GM12878 (cell line): ENCODE results near the gene FBRSL1. TPM values are rescaled to one million over a fixed set of nuclear protein-coding genes. Genes with fewer than 3 reads are reported as not detected.

Source experiments
- ATAC-seq: fragments of 200-7000 bp; cut with Tn5 transposase; 3 replicates; pipeline ENCODE4 v1.9.1; 2020; ENCODE audit warnings: mild to moderate bottlenecking, moderate library complexity
- BruUV-seq: library from RNA; stranded (reverse); fragments of 400-500 nt; replicated peaks from 2 replicates; lab custom pipeline; 2021; lab: Mats Ljungman, UMichigan
- CTCF ChIA-PET: fragments of 300-600 bp; sonication (Branson Sonifier 250); formaldehyde crosslinking; extraction: SDS; loops from one replicate; lab custom pipeline; 2021; ENCODE audit warnings: inconsistent platforms; lab: Yijun Ruan, JAX
- POLR2A ChIA-PET: fragments of 350-600 bp; formaldehyde crosslinking; extraction: SDS; loops from one replicate; lab custom pipeline; 2021; ENCODE audit warnings: inconsistent platforms; lab: Charles Lee
- RAD21 ChIA-PET: fragments of 300-600 bp; sonication (Branson Sonifier 250); formaldehyde crosslinking; loops from one replicate; lab custom pipeline; 2023; ENCODE audit warnings: antibody characterized with exemption; ENCODE audit not compliant: unreplicated experiment; lab: Charles Lee
- SMC1A ChIA-PET: fragments of 300-600 bp; sonication (Branson Sonifier 250); formaldehyde crosslinking; loops from one replicate; lab custom pipeline; 2023; ENCODE audit not compliant: unreplicated experiment, uncharacterized antibody; lab: Charles Lee
- DNase-seq: peaks from one replicate; pipeline ENCODE4 v3.0.0-alpha.2; 2011; ENCODE audit warnings: low read depth, low spot score
- FAIRE-seq: peaks from 3 replicates; lab custom pipeline; 2011; peaks lifted over from hg19 to GRCh38; lab: Jason Lieb, UNC
- H2AFZ ChIP-seq: 2 replicates; pipeline ENCODE4 v1.6.0; 2011; ENCODE audit warnings: low read depth, low read length, control low read depth; ENCODE audit not compliant: control insufficient read depth
- H3K27ac ChIP-seq: 2 replicates; pipeline ENCODE4 v1.5.1; 2011; ENCODE audit warnings: control low read depth; ENCODE audit not compliant: control insufficient read depth, insufficient read depth
- H3K27me3 ChIP-seq, 2 experiments: replicated peaks in 1 of 2; 2 replicates each; pipeline versions ENCODE4 v1.6.0 to v1.6.1; 2011; ENCODE audit warnings: low read length in 1 of 2; ENCODE audit not compliant: control insufficient read depth in 2 of 2, insufficient read depth in 2 of 2
- H3K36me3 ChIP-seq, 2 experiments: 2 replicates each; pipeline ENCODE4 v1.5.1; 2011; ENCODE audit warnings: low read length in 1 of 2; ENCODE audit not compliant: control insufficient read depth in 2 of 2, insufficient read depth in 2 of 2
- H3K4me1 ChIP-seq: 2 replicates; pipeline ENCODE4 v1.6.1; 2011; ENCODE audit warnings: mild to moderate bottlenecking, low read length, moderate library complexity, mixed read lengths; ENCODE audit not compliant: control insufficient read depth, insufficient read depth
- H3K4me2 ChIP-seq: 2 replicates; pipeline ENCODE4 v1.6.0; 2011; ENCODE audit warnings: control low read depth; ENCODE audit not compliant: control insufficient read depth, insufficient read depth
- H3K4me3 ChIP-seq: fragments of 200-600 bp; sonication (generic); 2 replicates; pipeline ENCODE4 v1.5.1; 2016
- H3K79me2 ChIP-seq: 2 replicates; pipeline ENCODE4 v1.6.0; 2011; ENCODE audit warnings: low read length; ENCODE audit not compliant: control insufficient read depth, insufficient read depth
- H3K9ac ChIP-seq: 2 replicates; pipeline ENCODE4 v1.8.0; 2011; ENCODE audit warnings: low read length, control low read depth, mixed read lengths; ENCODE audit not compliant: control insufficient read depth, insufficient read depth
- H3K9me3 ChIP-seq: replicated peaks from 3 replicates; pipeline ENCODE4 v1.5.1; 2011; ENCODE audit warnings: mild to moderate bottlenecking, low read length; ENCODE audit not compliant: control insufficient read depth, insufficient read depth
- H4K20me1 ChIP-seq: 2 replicates; pipeline ENCODE4 v1.6.0; 2011; ENCODE audit not compliant: control insufficient read depth, insufficient read depth
- BACH1 ChIP-seq: fragments of 450-650 bp; IDR thresholded peaks from 2 replicates; pipeline ENCODE4 v1.6.1; 2017; ENCODE audit warnings: mild to moderate bottlenecking, borderline replicate concordance
- CEBPB ChIP-seq, 2 experiments: fragments of 150-350 bp in 1 of 2; IDR thresholded peaks; 2 replicates each; pipeline ENCODE4 v1.6.1; 2012 to 2014; ENCODE audit warnings: low read depth in 2 of 2, low read length in 2 of 2, borderline replicate concordance in 1 of 2, inconsistent platforms in 1 of 2
- DPF2 ChIP-seq: fragments of 450-650 bp; IDR thresholded peaks from 2 replicates; pipeline ENCODE4 v1.6.1; 2017; ENCODE audit warnings: mild to moderate bottlenecking
- EGR1 ChIP-seq, 2 experiments: IDR thresholded peaks; 1 replicate in 1 of 2; 2 replicates in 1 of 2; pipeline ENCODE4 v1.6.1; 2011 to 2012; ENCODE audit warnings: low read depth in 2 of 2, low read length in 2 of 2, borderline replicate concordance in 1 of 2, mild to moderate bottlenecking in 1 of 2, moderate library complexity in 1 of 2
- MYC ChIP-seq: IDR thresholded peaks from 2 replicates; pipeline ENCODE4 v1.6.1; 2011; ENCODE audit warnings: mild to moderate bottlenecking, low read length, moderate library complexity, inconsistent platforms; ENCODE audit not compliant: insufficient read depth, insufficient replicate concordance, insufficient read length, severe bottlenecking
- NBN ChIP-seq: fragments of 450-650 bp; IDR thresholded peaks from 2 replicates; pipeline ENCODE4 v1.6.1; 2016
- PML ChIP-seq: IDR thresholded peaks from 2 replicates; pipeline ENCODE4 v1.6.1; 2012; ENCODE audit warnings: low read length, inconsistent platforms
- POLR2A ChIP-seq: IDR thresholded peaks from 2 replicates; pipeline ENCODE4 v1.6.1; 2011; ENCODE audit warnings: low read depth, mild to moderate bottlenecking, low read length
- RFX5 ChIP-seq: IDR thresholded peaks from 2 replicates; pipeline ENCODE4 v1.6.1; 2011; ENCODE audit warnings: low read depth, low read length, improper control_type of control experiment
- SMAD5 ChIP-seq: IDR thresholded peaks from 2 replicates; pipeline ENCODE4 v1.6.1; 2016; ENCODE audit warnings: antibody characterized with exemption, low read depth
- SRF ChIP-seq, 2 experiments: IDR thresholded peaks; 2 replicates each; pipeline ENCODE4 v1.6.1; 2011; ENCODE audit warnings: low read depth in 2 of 2, low read length in 2 of 2, mild to moderate bottlenecking in 1 of 2, moderate library complexity in 1 of 2
- STAT1 ChIP-seq: fragments of 450-650 bp; conservative IDR thresholded peaks from 2 replicates; pipeline ENCODE4 v1.6.1; 2014; ENCODE audit warnings: antibody characterized with exemption, mild to moderate bottlenecking
- TCF12 ChIP-seq: IDR thresholded peaks from 2 replicates; pipeline ENCODE4 v1.6.1; 2011; ENCODE audit warnings: low read depth, mild to moderate bottlenecking, low read length
- TCF3 ChIP-seq: IDR thresholded peaks from 2 replicates; pipeline ENCODE4 v1.6.1; 2012; ENCODE audit warnings: low read depth, mild to moderate bottlenecking, low read length, borderline replicate concordance; ENCODE audit not compliant: insufficient read depth
- TCF7 ChIP-seq: IDR thresholded peaks from 2 replicates; pipeline ENCODE4 v1.6.1; 2014; ENCODE audit warnings: antibody characterized with exemption, borderline replicate concordance
- ZBTB40 ChIP-seq: fragments of 450-650 bp; IDR thresholded peaks from 2 replicates; pipeline ENCODE4 v1.6.1; 2016; ENCODE audit warnings: mild to moderate bottlenecking, moderate library complexity, borderline replicate concordance
- ZNF207 ChIP-seq: fragments of 450-650 bp; IDR thresholded peaks from 2 replicates; pipeline ENCODE4 v1.6.1; 2014; ENCODE audit warnings: antibody characterized with exemption, mild to moderate bottlenecking, borderline replicate concordance
- ZNF217 ChIP-seq: fragments of 450-650 bp; IDR thresholded peaks from 2 replicates; pipeline ENCODE4 v1.6.1; 2017; ENCODE audit warnings: antibody characterized with exemption, mild to moderate bottlenecking
- ZNF24 ChIP-seq: fragments of 450-650 bp; IDR thresholded peaks from 2 replicates; pipeline ENCODE4 v1.6.1; 2017; ENCODE audit warnings: antibody characterized with exemption, mild to moderate bottlenecking
- ZNF592 ChIP-seq: fragments of 450-650 bp; IDR thresholded peaks from 2 replicates; pipeline ENCODE4 v1.6.1; 2017; ENCODE audit warnings: mild to moderate bottlenecking, moderate library complexity
- WGBS: methylation state at CpG from one replicate; pipeline ENCODE4 v1.1.6; 2016; ENCODE audit warnings: low lambda C conversion rate; ENCODE audit not compliant: insufficient replicate concordance, insufficient coverage; ENCODE audit errors: missing lambda C conversion rate; 5-methylcytosine and 5-hydroxymethylcytosine counted together
- in situ Hi-C: fragments of 300-500 bp; cut with MboI; formaldehyde crosslinking; loops from 9 replicates; pipeline ENCODE4 v1.14.3; 2018; ENCODE audit warnings: mixed read lengths
- intact Hi-C: fragments of 100-400 bp; cut with micrococcal nuclease; formaldehyde crosslinking; loops from one replicate; pipeline ENCODE4 v1.14.2; 2022; ENCODE audit not compliant: unreplicated experiment
- polyA plus RNA-seq, 11 experiments: library from polyadenylated mRNA; depleted of rRNA in 4 of 11; unstranded in 6 of 11; stranded (reverse) in 5 of 11; fragments of >200 nt; fragmentation: Nextera tagmentation in 4 of 11; fragmentation: Illumina TruSeq in 1 of 11; extraction: Ambion mirVana in 4 of 11; extraction: Trizol in 1 of 11; gene quantifications; 1 replicate in 1 of 11; 2 replicates in 10 of 11; pipeline versions ENCODE4 v1.2.1 to v1.2.3, GENCODE V29; 2011 to 2016; ENCODE audit warnings: inconsistent platforms in 2 of 11, missing spikeins in 2 of 11, low read depth in 1 of 11
- total RNA-seq, 4 experiments: library from RNA; depleted of rRNA in 3 of 4; stranded (reverse); fragments of >200 nt in 3 of 4; fragmentation: Illumina TruSeq in 1 of 4; extraction: Trizol in 1 of 4; gene quantifications; 2 replicates each; pipeline versions ENCODE4 v1.2.1 to v1.2.3, GENCODE V29; 2013 to 2021

The FBRSL1 gene
- total and polyA plus RNA-seq, 10 of the 15 experiments (the other 5 are each of a cell fraction or from before 2014, with no cell fraction given) = 0.19 to 55.1 (median 4.1) TPM

- no peak overlapping the region for H3K4me2 ChIP-seq
- intact Hi-C loops (no loop called here), in situ Hi-C loops (no loop called here)
- RAD21 ChIA-PET = no interaction called here
- H4K20me1 ChIP-seq = no peaks in the 10 kb centered on the region
- TF ChIP-seq EGR1 (IDR thresholded peaks at IDR 0.05; ENCODE audit: borderline replicate concordance in 1 of 2, low read depth in 2 of 2, low read length in 2 of 2) (no peak), CEBPB (IDR thresholded peaks at IDR 0.05; ENCODE audit: borderline replicate concordance in 1 of 2, low read depth in 2 of 2, low read length in 2 of 2) (no peak), SMAD5 (no peak), TCF12 (no peak), ZNF24 (no peak), PML (no peak), TCF7 (no peak), MYC (no peak), TCF3 (no peak), ZBTB40 (no peak), SRF (IDR thresholded peaks at IDR 0.05; ENCODE audit: low read depth in 2 of 2, low read length in 2 of 2) (no peak), BACH1 (no peak), DPF2 (no peak), POLR2A (no peak), ZNF217 (no peak), RFX5 (no peak), NBN (no peak), ZNF207 (no peak), STAT1 (no peak), ZNF592 (no peak)
- CTCF ChIA-PET = no interaction called here
- POLR2A ChIA-PET = no interaction called here
- DNase-seq (no peak), FAIRE-seq (no peak), ATAC-seq (no peak)
- H3K9ac ChIP-seq = no peak overlapping the region
- H3K27me3 ChIP-seq = no peaks in the 10 kb centered on the region
- no peak overlapping the region for H2AFZ ChIP-seq
- no peak overlapping the region for H3K4me3 ChIP-seq
- no peaks in the 10 kb centered on the region for H3K36me3 ChIP-seq
- no peak overlapping the region for H3K27ac ChIP-seq
- H3K79me2 ChIP-seq = no peaks in the 10 kb centered on the region
- peaks cover 21% of the 10 kb centered on the region for H3K4me1 ChIP-seq
- H3K9me3 ChIP-seq = no peaks in the 10 kb centered on the region; the same call in 2 of the 3 replicates
- WGBS = 74% methylated on average over 10 of the region's 10 CpGs
- SMC1A ChIA-PET = interaction anchor here (2.2 kb wide), 1 partner anchor 11 kb away, joined by 8 read pairs; no protein-coding TSS in a partner anchor
- no TSS peak for BruUV-seq
Observed at GRCh38 chr12:132451836-132452195, 38.1 kb upstream of the FBRSL1 start.
